Stimulated activated naive CD4-positive, alpha-beta T cell (primary cell): ENCODE results near the gene ST14.
A peak's percentile ranks its signal among the peaks of the same experiment; 100 is the strongest.

Experiments
- DNase-seq, 6 experiments: peaks; one replicate each; lab custom pipeline; 2025; lab: John Stamatoyannopoulos, UW

The ST14 gene

GRCh38 chr11:130159657-130160497 is at the start of gene ST14:
Gene ST14 (plus strand): TSS chr11:130159782. CDS start chr11:130159980, 198 bp downstream.
- no peak for DNase-seq

- DNase-seq = no peak
These were observed 49.1 kb upstream of the ST14 start for GRCh38 chr11:130110339-130111108.

GRCh38 chr11:130112071-130112830 is 47.3 kb upstream of the ST14 start:
- DNase-seq = no peak

- DNase-seq = no peak
These were observed 45.3 kb upstream of the ST14 start for GRCh38 chr11:130114281-130114680.

- no peak for DNase-seq
These were observed 44.9 kb upstream of the ST14 start for GRCh38 chr11:130114726-130115125.

- DNase-seq = no peak
These were observed 44.4 kb upstream of the ST14 start for GRCh38 chr11:130115218-130115617.

GRCh38 chr11:130118165-130118564 is 41.4 kb upstream of the ST14 start:
- DNase-seq = no peak

GRCh38 chr11:130118636-130119387 is 40.8 kb upstream of the ST14 start:
- DNase-seq = peak in 2 of 6 experiments; percentile 3 to 9

- DNase-seq = no peak
These were observed 39.5 kb upstream of the ST14 start for GRCh38 chr11:130120045-130120444.

- DNase-seq = peak in 1 of 6 experiments; percentile 13
These were observed 38.1 kb upstream of the ST14 start for GRCh38 chr11:130121445-130121978.

- DNase-seq = no peak
These were observed 37.4 kb upstream of the ST14 start for GRCh38 chr11:130122141-130122575.

GRCh38 chr11:130123414-130124040 is 36.1 kb upstream of the ST14 start:
- DNase-seq = no peak

- no peak for DNase-seq
These were observed 35.5 kb upstream of the ST14 start for GRCh38 chr11:130124096-130124495.

GRCh38 chr11:130125638-130126037 is 33.9 kb upstream of the ST14 start:
- DNase-seq = no peak

GRCh38 chr11:130126516-130126915 is 33.1 kb upstream of the ST14 start:
- no peak for DNase-seq

- DNase-seq = no peak
These were observed 32.1 kb upstream of the ST14 start for GRCh38 chr11:130127509-130127908.

- DNase-seq = no peak
These were observed 31.0 kb upstream of the ST14 start for GRCh38 chr11:130128626-130129025.

- no peak for DNase-seq
These were observed 29.7 kb upstream of the ST14 start for GRCh38 chr11:130129922-130130321.

- peak; percentile 7 to 73 (median 42) for DNase-seq
These were observed 27.4 kb upstream of the ST14 start for GRCh38 chr11:130131961-130132850.

GRCh38 chr11:130133716-130134115 is 25.9 kb upstream of the ST14 start:
- DNase-seq = no peak
